MM.1S (cell line): ENCODE data around the gene VPS35.

Experiments used
- DNase-seq: peaks from one replicate; pipeline ENCODE4 v3.0.0-alpha.2; 2015
- H2AFZ ChIP-seq: fragments of 300-600 bp; sonication (generic); 2 replicates; pipeline ENCODE4 v1.6.0; 2016; ENCODE audit warnings: antibody characterized with exemption, low read length
- H3F3A ChIP-seq: fragments of 300-600 bp; sonication (generic); 2 replicates; pipeline ENCODE4 v1.6.1; 2016; ENCODE audit warnings: mild to moderate bottlenecking, antibody characterized with exemption, low read length, moderate library complexity, mixed read lengths; ENCODE audit not compliant: insufficient read depth
- H3K27ac ChIP-seq: fragments of 300-600 bp; sonication (generic); 2 replicates; pipeline ENCODE4 v1.5.1; 2016; ENCODE audit warnings: mild to moderate bottlenecking, low read length
- H3K27me3 ChIP-seq: fragments of 300-600 bp; sonication (generic); replicated peaks from 2 replicates; pipeline ENCODE4 v1.6.0; 2016; ENCODE audit warnings: low read length; ENCODE audit not compliant: insufficient read depth
- H3K36me3 ChIP-seq: fragments of 300-600 bp; sonication (generic); replicated peaks from 2 replicates; pipeline ENCODE4 v1.6.1; 2016; ENCODE audit warnings: mild to moderate bottlenecking, low read length, mixed read lengths; ENCODE audit not compliant: insufficient read depth
- H3K4me1 ChIP-seq: fragments of 300-600 bp; sonication (generic); 2 replicates; pipeline ENCODE4 v1.6.1; 2016; ENCODE audit warnings: low read length, mixed read lengths
- H3K4me2 ChIP-seq: fragments of 300-600 bp; sonication (generic); 2 replicates; pipeline ENCODE4 v1.6.0; 2016; ENCODE audit warnings: low read depth, low read length
- H3K4me3 ChIP-seq: fragments of 300-600 bp; sonication (generic); 2 replicates; pipeline ENCODE4 v1.5.1; 2016; ENCODE audit warnings: low read length, mixed read lengths
- H3K79me2 ChIP-seq: fragments of 300-600 bp; sonication (generic); 2 replicates; pipeline ENCODE4 v1.6.1; 2016; ENCODE audit warnings: mixed run types, low read length, mixed read lengths
- H3K9ac ChIP-seq: fragments of 300-600 bp; sonication (generic); 2 replicates; pipeline ENCODE4 v1.6.1; 2016; ENCODE audit warnings: low read length, mixed read lengths
- H3K9me2 ChIP-seq: fragments of 300-600 bp; sonication (generic); replicated peaks from 2 replicates; pipeline ENCODE4 v1.6.1; 2016; ENCODE audit warnings: mild to moderate bottlenecking, low read length, mixed read lengths; ENCODE audit not compliant: insufficient read depth
- H3K9me3 ChIP-seq: fragments of 300-600 bp; sonication (generic); replicated peaks from 2 replicates; pipeline ENCODE4 v1.6.1; 2016; ENCODE audit warnings: mild to moderate bottlenecking, low read length, mixed read lengths; ENCODE audit not compliant: insufficient read depth
- H4K20me1 ChIP-seq: fragments of 300-600 bp; sonication (generic); 2 replicates; pipeline ENCODE4 v1.6.1; 2016; ENCODE audit warnings: mild to moderate bottlenecking, low read length, moderate library complexity, mixed read lengths; ENCODE audit not compliant: insufficient read depth
- EZH2 ChIP-seq: fragments of 300-600 bp; sonication (generic); optimal IDR thresholded peaks from 2 replicates; pipeline ENCODE3; 2017; ENCODE audit warnings: low read depth, mild to moderate bottlenecking, antibody characterized with exemption, low read length, mixed read lengths
- EZH2phosphoT487 ChIP-seq: fragments of 300-600 bp; sonication (generic); IDR thresholded peaks from 2 replicates; pipeline ENCODE4 v1.6.1; 2018; ENCODE audit warnings: antibody characterized with exemption, low read length
- TF ChIP-seq, protein P1 (sequence below): fragments of 300-600 bp; sonication (generic); IDR thresholded peaks from 2 replicates; pipeline ENCODE4 v1.5.1; 2016; ENCODE audit warnings: antibody characterized with exemption, low read length, mixed read lengths

VPS35 gene

DNA sequence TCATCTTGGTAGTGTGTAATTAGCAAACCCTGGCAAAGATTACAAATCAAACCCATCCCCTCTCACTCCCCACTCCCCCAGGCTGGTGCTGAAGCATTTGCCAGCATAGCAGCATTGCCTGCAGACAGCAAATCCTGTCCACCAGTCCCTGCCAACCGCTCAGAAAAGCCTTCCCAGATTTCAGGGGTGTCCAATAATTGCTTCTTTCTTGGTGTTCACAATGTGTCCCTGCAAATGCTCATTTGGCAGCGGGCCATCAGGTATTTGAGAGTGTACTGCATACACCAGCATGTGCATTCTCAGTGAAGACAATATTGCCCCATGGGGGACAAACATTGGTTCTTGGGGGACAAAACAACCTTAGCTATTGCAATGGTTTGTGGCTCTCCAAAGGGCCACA lies 28.7 kb upstream of the VPS35 start:
- Histone ChIP-seq H3K27ac (no peak overlapping the region), H3K4me2 (no peak overlapping the region), H3K27me3 (no peaks in the 10 kb centered on the region), H3F3A (no peaks in the 10 kb centered on the region), H3K4me3 (no peak overlapping the region), H3K79me2 (no peaks in the 10 kb centered on the region), H3K9me2 (no peaks in the 10 kb centered on the region), H2AFZ (no peak overlapping the region), H3K9ac (no peak overlapping the region), H3K36me3 (no peaks in the 10 kb centered on the region), H3K4me1 (no peaks in the 10 kb centered on the region; the same call in 1 of the 2 replicates), H4K20me1 (no peaks in the 10 kb centered on the region), H3K9me3 (no peaks in the 10 kb centered on the region)
- DNase-seq, result no peak
- no peak for TF ChIP-seq EZH2
- TF ChIP-seq EZH2phosphoT487, result no peak
- TF ChIP-seq, protein P1, sequence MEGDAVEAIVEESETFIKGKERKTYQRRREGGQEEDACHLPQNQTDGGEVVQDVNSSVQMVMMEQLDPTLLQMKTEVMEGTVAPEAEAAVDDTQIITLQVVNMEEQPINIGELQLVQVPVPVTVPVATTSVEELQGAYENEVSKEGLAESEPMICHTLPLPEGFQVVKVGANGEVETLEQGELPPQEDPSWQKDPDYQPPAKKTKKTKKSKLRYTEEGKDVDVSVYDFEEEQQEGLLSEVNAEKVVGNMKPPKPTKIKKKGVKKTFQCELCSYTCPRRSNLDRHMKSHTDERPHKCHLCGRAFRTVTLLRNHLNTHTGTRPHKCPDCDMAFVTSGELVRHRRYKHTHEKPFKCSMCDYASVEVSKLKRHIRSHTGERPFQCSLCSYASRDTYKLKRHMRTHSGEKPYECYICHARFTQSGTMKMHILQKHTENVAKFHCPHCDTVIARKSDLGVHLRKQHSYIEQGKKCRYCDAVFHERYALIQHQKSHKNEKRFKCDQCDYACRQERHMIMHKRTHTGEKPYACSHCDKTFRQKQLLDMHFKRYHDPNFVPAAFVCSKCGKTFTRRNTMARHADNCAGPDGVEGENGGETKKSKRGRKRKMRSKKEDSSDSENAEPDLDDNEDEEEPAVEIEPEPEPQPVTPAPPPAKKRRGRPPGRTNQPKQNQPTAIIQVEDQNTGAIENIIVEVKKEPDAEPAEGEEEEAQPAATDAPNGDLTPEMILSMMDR, result no peak

DNA sequence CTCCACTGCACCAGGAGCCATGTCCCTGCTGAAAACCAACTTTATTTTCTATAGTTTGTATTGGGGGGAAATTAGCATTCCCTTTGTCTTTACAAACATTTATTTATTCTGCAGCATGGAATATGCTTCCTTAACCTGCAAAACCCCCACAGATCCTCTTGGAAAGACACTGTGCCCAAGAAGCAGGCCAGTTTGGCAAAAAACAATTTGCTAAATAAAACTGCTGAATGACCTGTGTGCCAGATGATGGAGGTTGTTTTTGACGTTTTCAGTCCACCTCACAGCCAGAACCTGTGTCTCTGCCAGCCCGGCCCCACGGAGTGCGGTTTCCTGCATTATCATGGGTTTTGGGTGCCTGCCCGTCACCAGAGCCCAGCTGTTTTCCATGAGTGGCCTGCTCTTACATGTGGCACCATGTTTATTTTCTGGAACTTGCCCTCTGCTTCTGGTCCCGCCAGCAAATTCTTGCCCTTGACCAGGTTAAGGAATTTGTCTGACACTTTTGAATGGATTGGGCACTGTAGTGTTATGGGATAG lies 26.9 kb upstream of the VPS35 start:
- no peak overlapping the region for H3K27ac ChIP-seq
- H3K9me3 ChIP-seq, result no peaks in the 10 kb centered on the region
- no peak for DNase-seq

DNA sequence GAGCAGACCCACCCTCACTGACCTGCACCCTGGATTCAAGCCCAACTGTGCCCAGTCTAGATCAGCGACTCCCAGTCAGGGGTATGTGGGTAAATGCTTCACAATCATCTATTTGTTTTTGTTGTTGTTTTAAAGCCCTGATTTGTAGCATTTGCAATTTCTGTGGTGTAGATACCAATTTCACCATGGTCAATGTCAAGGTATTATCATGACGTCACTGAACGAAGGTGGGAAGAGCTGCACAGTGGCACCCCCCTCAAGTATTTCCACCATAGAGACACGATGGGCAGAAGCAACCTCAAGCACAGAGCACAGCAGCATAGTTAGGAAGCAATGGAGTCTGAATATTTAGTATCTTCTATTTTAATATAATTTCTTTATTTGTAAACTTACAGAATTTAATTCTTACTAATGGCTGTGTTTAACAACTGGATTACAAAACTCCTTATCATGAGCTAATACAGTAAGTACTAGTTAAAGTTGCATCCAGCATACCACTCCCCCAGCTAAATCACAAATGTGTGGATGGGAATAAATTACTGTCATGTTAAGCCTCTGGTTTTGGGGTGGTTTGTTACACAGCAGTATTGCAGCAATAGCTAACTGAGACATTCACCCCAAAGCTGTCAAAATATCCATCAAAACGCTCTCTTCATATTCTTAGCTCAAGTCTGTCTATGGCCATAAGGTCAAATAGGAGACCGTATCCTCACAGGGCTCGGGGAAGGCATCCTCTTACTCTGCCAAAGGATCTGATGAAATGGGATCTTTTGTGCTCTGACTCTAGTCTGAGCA lies 26.0 kb upstream of the VPS35 start:
- no peak overlapping the region for H3K27ac ChIP-seq
- H3K9ac ChIP-seq, result no peak overlapping the region
- H2AFZ ChIP-seq, result no peak overlapping the region
- no peaks in the 10 kb centered on the region for H3K9me2 ChIP-seq
- no peak overlapping the region for H3K4me3 ChIP-seq
- H3K27me3 ChIP-seq, result no peaks in the 10 kb centered on the region
- no peak for TF ChIP-seq EZH2
- no peak for TF ChIP-seq EZH2phosphoT487
- TF ChIP-seq, protein P1, result no peak
- DNase-seq, result no peak
- no peaks in the 10 kb centered on the region for H3F3A ChIP-seq
- H3K4me1 ChIP-seq, result no peaks in the 10 kb centered on the region; the same call in 1 of the 2 replicates
- H3K4me2 ChIP-seq, result no peak overlapping the region
- H3K36me3 ChIP-seq, result no peaks in the 10 kb centered on the region
- H3K9me3 ChIP-seq, result no peaks in the 10 kb centered on the region
- H4K20me1 ChIP-seq, result no peaks in the 10 kb centered on the region
- no peaks in the 10 kb centered on the region for H3K79me2 ChIP-seq

More for the DNA sequence above, 26.9 kb upstream of the VPS35 start:
- no peak overlapping the region for H3K4me3 ChIP-seq
- TF ChIP-seq EZH2 (no peak), EZH2phosphoT487 (no peak)
- TF ChIP-seq, protein P1, result no peak
- H3K4me2 ChIP-seq, result no peak overlapping the region
- H3F3A ChIP-seq, result no peaks in the 10 kb centered on the region
- no peaks in the 10 kb centered on the region for H3K36me3 ChIP-seq
- H2AFZ ChIP-seq, result no peak overlapping the region
- H3K79me2 ChIP-seq, result no peaks in the 10 kb centered on the region
- H3K4me1 ChIP-seq, result no peaks in the 10 kb centered on the region; the same call in 1 of the 2 replicates
- no peak overlapping the region for H3K9ac ChIP-seq
- H4K20me1 ChIP-seq, result no peaks in the 10 kb centered on the region
- no peaks in the 10 kb centered on the region for H3K27me3 ChIP-seq
- H3K9me2 ChIP-seq, result no peaks in the 10 kb centered on the region
